Activated CD4-positive, alpha-beta T cell treated with anti-CD3 and anti-CD28 coated beads, Interleukin-2, amount 50 U/mL, for 16 hours (primary cell): ENCODE data around the gene MPRIP.

Experiments used
- DNase-seq: peaks from one replicate; pipeline ENCODE4 v3.0.0-alpha.2; 2020

MPRIP gene

DNA sequence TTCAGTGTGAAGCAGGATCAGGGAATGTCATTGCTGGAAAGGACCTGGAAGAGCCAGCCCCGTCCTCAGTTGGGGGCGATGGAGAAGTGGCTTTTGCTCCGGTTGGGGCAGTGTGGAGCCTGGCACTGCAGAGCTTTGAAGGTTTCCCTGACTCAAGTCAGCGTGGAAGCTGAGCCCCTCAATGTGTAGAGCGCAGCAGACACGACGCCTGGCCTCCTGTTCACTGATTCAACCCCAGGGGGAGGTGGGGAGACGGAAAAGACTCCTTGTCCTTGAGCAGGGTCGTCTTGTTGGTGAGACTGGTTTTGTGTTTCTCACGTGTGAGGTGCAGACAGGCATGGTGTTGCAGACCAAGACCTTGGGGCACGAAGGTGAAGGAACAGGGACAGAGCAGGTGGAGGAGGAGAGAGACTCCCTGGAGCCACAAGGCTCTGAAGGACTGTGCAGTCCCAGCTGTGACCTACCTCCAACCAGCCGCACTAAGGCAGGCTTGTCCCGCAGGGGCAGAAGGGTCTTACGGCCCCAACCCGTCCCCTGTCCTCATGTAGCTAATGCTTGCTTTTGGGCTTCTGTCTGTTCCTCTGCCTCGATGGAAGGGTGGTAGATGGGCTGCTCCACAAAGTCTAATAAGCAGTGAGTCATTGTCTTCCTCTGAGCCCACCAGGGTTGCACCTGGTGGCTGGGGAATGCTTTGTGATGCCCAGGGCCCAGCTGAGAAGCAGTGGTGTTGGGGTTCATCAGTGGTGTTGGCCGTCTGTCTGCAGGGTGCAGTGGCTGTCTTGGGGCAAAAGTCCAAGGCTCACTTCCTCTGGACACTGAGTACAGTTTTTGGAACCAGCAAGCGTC lies 47.8 kb downstream of the MPRIP start:
- no peak for DNase-seq

DNA sequence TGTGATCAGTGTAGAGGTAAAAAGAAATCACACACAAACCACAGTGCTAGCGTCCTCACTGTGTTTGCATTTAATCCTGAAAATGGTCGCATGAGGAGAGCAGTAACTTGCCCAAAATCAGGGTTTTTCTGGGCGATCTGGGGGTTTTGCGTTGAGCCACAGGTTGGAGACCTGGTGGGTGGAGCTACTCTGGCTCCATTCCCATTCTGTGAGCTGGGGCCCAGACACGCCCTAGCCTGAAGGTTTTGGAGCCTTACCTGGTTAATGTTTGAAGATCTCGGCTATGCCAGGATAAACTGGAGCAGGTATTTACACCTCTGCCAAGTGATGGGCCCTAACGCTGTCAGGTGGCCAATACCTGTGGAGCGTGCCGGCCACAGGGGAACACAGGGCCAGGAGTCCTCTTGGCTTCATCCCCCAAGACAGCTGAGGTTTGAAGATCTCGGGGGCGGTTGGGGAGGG lies 48.4 kb downstream of the MPRIP start:
- no peak for DNase-seq

DNA sequence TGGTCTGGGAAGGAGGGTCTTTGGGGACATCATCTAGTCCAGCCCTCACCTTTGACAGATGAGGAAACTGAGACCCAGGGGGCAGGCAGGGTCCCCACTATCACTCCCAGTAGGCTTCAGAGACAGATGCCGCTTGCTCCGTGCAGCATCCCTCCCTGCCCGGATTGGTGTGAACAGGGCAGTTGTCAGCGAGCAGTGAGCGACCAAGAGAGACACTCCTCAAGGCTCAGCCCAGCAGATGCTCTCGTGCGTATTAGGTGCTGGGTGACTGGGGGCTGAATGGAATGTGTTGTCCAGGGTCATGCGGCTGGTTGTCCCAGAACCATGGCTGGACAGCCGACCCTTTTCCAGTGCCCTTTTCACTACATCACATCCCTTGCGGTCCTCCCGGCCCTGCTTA lies 49.0 kb downstream of the MPRIP start:
- no peak for DNase-seq

DNA sequence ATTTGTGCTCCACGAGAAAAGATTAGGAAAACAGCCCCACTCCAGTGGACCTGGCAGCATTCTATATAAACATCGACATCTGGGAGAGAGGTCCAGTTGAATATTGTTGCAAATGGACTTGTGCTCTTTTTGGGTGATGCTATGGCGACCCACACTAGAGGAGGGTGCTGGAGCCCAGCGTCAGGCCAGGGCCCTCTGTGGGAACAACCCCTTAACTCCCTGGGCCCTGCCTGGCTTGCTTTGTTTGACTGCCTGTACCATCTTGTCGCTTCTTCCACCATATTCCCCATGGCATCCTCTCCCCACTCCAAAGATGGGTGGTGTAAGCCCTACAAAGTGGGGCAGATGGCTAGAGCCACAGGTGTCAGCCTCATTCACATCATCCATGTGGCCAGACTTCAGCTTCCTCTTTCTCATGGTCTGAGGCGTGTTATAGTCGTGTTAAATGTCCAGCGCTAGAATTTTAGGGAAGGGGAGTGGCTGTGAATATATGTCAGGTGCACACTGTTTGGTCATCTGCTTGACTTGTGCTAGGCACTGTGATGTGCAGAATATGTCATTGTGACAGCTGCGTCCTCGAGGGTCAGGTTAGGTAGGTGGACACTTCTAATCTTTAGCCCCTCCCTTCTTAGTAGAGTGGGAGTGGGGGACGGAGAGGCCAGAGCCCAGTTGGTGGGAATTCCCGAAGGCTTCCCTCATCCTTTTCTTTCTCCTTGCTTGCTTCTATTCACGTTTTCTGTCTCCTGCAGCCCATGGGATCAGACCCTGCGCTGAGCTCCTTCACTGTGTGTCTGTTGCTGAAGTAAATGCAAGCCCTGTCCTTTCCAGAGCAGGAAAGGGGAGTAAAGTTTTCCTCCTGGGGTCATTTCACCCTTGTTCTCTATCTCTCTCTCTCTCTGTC lies 49.8 kb downstream of the MPRIP start:
- no peak for DNase-seq

DNA sequence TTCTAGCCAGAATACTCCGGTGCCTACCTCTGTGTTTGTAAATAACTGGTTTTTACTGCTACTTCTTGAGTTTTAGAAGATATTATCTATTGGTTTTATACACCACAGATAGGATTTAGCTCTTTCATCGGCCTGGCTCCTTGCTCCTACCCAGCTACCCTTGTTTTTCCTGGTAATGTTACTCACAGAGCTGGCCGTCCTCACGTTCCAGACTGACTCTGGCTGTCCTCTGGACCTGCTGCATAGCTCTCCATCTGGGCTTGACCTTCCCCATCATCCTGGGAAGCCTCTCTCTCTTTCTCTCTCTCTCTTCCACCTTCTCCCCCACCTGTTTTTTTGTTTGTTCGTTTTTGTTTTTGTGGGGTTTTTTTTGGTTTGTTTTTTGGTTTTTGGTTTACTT lies 51.5 kb downstream of the MPRIP start:
- DNase-seq, result no peak

DNA sequence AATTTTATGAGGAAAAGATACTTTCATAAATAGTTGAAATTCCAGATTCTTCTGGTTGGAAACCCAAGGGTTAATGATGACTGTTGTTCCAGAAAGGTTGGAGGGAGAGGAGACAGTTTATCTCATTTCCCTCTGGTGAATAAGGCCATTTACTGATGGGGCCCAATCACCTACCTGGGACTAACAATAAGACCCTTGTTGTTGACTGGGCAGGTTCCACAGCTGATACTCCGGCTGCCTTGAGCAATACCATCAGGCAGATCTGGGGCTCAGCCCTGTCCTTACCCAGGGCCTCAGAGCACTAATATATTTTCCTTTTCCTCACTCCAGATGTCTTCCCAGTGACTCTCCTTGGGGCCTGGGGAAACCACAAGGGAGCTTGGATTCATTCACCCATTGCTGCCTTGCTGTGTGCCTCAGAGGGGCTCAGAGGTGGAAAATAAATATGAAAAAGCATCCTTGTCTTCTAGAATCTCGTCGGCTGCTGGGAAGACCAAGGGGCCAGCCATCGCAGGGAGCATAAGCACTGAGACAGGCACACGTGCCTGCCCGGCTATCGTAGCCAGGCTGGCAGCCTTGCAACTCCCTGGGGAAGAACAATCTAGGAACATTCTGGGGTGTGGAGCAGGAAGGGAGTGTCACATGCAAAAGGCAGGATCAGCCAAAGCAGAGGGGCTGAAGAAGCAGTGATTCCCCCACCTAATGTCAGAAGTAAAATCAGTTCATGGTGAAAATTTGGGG lies 54.4 kb downstream of the MPRIP start:
- DNase-seq, result no peak

DNA sequence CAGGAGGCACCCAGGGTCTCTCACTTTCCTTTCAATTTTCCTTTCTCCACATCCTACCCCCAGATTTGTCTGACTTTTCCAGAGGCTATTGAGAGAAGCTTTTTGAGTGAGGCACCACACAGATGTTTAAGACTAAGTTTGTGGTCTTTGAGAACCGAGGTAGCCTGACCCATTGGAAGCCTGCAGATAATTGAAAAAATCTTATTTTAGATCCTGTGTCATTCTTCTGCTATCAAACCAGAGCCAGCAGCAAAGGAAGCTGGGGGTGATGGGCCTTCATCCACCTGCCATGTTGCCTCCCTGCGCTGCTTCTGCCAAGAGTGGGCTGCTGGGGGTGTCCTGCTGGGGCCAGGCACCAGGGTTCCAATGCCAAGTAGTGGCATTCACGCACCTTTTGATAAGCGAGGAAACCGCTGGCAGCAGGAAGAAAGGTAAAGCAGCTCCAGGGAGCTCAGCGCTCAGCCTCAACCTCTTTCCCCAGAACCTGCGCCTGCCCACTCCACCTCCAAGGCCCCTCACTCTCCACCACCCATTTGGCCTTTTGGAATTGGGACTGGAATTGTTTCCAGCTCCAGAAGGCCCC lies 55.6 kb downstream of the MPRIP start:
- no peak for DNase-seq

DNA sequence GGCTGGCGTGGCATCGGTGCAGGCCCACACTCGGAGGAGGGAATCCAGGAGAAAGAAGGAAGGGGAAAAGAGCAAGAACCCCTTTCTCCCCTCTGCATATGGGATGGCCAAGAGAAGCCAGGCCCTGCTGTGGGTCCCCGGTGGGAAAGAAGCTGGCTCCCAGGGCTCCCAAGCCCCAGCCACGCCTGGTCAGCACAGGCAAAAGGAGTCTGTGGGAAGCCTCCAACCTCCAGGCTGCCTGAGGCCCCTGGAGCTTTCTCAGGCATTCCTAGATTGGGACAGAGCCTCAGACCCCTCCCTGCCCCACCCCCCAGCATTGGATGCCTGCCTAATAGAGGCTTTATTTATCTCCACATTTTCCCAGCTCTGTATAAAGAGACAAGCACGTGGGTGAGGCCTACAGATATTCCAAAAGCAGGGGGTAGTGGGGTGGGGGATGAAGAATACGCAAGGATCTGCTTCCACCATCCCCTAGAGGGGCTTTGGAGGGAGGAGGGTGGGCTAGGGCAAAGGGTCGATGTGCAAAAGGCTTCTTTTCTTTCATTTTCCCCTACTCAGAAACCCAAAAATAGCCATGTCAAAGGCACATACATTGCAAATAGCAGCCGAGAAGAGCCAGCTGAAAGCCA lies 56.4 kb downstream of the MPRIP start:
- DNase-seq, result no peak

DNA sequence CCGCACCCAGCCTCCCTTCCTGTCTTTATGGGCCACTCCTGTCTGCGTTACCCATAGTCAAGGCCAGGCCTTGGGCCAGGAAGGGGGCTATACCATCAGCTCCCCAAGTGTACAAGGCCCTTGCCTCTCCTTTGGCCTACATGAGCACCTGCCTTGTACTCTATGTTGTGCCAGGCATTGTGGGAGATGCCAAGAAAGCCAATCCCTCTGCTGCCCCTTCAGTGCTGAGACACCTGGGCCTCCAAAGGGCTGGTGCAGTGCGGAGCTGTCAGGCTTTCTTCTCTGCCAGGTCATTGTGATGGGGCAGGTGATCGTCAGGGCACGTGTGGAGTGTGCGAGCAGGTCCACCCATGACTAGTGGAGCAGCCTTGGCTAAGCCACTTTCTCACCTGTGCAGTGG lies 59.9 kb downstream of the MPRIP start:
- no peak for DNase-seq

DNA sequence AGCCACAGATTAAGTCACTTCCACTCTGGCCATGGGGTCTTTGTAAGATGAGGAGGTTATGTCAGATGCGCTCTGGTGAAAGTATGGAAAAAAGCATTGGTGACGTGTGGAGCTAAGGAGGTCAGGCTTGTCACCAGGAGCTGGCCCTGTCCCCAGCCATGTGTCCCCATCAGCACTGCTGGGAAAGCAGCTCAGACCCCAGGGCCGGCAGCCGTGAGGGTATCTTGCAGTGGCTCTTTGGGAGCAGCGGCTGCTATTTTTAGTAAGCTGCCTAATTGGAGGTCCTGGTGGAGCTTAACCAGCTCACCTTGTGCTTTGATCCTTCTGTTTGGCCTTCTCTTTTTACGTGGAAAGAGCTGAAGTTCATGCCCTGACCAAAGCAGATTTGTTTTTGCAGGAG lies 60.9 kb downstream of the MPRIP start:
- DNase-seq, result no peak

DNA sequence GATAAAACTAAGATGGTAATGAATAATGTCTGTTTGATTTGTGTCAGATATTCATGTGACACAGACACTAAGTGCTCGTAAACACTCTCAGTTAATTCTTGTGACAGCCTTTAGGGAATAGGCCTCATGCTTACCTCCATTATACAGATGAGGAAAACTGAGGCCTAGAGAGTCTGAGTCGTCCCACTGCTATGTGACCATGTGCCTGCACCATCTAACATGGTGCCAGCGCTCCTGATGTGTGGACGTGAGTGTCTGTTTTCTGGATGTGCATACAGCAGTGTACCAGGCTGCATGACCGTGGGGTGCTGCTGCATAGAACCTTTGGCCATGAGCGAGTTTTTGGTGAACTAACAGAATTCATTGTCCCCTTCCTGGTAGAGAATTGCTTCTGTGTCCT lies 61.8 kb downstream of the MPRIP start:
- DNase-seq, result no peak

DNA sequence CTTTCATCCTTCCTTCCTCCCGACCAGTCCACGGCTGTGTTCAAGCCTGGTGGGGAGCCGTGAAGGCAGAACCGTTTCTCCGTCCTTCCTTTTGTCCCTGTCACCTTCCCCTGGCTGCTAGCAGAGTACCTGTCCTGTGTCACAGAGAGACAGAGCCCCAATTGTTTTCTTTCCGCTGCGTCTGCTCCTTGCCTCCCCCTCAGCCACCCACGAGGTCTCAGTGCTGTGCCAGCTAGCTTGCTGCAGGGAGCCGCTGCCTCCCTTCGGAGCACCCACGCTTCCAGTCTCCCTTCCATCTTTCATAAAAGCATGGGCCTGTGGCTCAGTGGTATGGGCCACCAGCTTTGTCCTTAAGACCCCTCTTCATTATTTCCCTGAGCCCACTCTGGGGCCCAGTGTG lies 62.2 kb downstream of the MPRIP start:
- DNase-seq, result no peak

DNA sequence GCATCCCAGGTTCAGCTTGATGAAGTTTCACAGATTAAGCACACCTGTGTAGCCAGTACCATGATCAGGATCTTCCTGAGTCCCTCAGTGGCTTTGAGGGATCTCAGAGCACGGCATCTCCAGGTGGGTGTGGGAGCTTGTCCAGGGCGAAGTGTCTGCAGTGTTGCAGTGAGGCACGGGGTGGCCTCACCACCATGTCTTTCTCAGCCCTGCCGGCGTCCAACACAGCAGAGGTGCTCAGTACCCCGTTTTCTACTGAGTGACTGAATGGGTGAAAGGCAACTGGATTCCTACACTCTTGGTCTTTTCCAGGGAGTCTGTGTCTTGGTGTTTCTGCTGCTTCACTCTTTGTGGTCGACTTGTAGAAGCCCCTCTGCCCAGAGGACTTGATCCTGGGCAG lies 63.7 kb downstream of the MPRIP start:
- no peak for DNase-seq

DNA sequence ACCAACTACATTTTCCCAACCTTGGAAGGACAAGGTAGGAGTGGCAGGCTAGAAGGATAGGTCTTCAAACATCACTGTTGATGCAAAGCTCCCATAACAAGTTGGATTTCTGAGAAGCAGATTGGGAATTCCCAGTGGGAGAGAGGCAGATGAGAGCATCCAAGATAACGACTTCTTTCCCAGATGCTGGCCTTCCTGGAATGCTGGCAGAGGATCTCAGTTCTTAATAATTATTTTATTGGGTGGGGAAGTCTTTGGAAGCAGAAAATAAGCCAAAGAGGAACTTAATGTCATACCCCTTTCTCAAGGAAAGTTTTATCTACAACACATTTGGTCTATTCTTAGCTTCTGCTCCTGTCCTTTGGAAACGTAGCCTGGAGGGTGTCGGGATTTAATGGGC lies 64.5 kb downstream of the MPRIP start:
- DNase-seq, result no peak

DNA sequence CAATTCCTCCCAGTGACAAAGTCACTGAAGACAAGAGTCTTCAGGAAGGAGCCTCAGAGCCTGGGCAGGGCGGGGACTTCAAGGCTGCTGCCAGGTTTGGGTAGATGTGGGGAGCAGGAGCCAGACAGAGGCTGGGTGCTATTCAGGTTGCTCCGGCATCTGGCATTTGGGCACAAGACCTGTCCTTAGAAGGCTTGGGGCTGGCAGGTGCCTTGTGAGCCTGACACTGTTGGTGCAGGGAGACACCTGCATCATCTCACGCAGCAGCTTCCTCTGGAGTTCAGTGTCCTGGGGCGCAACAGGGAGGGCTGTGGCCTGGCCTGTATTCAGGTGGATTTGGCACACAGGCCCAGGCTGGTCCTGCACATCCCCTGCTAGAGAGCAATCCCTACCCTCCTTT lies 65.0 kb downstream of the MPRIP start:
- no peak for DNase-seq

DNA sequence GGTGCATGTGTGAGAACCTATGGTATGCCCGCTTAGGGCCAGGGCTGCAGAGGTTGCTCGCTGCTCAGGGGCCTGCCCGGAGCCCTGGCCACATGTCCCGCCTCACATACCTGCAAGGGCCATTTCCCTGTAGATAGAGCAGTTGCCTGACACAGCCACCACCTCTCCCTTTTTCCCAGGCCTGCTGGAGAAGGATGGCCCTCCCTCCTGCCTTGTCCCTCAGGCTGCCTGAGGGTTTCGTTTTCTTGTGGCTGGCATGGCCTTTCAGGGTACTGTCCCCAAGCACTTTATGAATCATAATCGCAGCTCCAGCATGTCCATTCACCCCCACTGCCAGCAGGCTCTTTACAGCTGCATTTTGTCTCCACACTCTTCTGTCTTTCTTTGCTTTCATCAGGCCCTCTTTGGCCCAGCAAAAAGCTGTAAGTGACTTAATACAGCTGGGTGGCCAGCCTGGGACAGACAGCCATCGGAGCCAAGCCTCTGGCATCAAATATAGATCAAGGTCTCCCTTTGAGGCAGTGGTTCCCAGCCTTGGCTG lies 65.7 kb downstream of the MPRIP start:
- DNase-seq, result no peak

DNA sequence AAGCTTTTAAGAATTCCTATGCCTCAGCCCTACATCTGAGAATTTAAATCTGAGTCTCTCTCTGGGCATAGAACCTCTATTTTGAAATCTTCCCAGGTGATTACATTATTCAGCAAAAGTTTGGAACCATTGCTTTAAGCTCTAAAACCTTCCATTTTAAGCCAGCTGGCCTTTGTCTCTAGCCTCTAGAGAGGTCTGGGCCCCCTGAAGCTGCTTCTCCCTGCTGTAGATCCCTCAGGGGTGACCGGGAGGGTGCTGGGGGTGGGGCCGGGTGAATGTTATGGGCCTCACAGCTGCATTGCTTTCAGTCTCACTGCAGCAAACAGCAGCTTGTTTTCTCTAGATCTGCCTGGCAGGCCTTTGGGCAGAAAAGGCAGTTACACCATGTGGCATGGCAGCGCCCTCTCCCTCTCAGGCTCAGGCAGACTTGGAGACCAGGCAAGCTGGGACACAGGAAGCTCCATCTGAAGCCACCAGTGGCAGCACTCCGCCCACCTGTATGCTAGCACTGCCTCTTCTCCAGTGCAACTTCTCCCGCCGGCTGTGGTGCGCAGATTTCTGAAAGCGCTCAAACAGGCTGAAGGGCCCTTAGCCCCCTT lies 66.3 kb downstream of the MPRIP start:
- DNase-seq, result no peak

DNA sequence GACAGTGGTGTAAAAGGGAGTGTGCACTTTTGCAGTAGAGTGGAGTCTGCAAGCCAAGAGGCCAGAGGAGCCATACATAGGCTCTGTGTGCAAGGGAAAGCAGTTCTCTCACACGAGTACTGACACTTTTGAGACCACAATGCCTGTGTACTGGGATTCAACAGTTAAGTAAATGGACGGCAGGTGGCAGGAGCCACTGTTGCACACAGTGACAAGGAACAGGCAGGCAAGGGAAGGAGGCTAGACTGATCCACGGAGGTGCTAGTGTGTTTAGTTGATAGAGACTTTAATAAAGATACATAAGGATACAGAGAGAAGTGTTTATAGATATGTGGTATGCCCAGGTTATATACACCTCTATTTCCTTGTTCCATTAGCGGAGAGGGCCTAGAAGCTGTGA lies 67.0 kb downstream of the MPRIP start:
- DNase-seq, result no peak

DNA sequence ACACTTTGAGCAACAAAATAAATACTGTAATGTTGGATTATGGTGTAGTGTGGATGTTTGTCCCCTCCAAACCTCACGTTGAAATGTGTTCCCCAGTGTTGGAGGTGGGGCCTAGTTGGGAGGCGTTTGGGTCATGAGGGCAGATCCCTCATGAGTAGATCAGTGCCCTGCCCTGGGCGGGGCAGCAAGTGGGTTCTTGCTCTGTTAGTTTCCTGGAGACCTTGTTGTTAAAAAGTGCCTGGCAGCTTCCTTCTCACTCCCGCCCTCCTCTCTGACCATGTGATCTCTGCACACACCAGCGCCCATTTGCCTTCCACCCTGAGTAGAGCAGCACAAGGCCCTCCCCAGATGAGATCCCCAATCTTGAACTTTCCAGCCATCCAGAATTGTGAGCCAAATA lies 67.7 kb downstream of the MPRIP start:
- no peak for DNase-seq

DNA sequence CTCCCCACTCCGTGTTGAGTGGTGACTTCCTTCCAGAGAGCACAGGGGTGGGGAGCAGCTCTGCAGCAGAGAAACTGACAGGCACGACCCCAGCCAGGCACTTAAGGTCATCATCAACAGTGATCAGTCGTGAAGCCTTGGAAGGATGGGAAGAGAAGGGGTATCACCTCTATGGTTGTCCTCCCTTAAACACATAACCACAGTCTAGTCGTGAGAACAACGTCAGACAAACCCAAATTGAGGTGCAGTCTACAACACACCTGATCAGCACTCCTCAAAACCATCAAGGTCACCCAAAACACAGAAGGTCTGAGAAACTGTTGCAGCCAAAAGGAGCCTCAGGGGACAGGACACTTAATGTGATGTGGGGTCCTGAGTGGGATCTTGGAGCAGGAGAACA lies 68.3 kb downstream of the MPRIP start:
- DNase-seq, result no peak
